ENCODE measurements around the gene PYDC2.

Gene PYDC2

GRCh38 chr3:191461113-191461595, at the start of gene PYDC2:
Gene PYDC2 (plus strand): TSS chr3:191461163. CDS start chr3:191461163, 0 bp downstream.
- no peaks in the 10 kb centered on the region for H3K4me1 Mint-ChIP-seq
- no peaks in the 10 kb centered on the region for H3K27me3 Mint-ChIP-seq (ENCODE audit: low read depth)
- TF ChIP-seq CTCF (IDR thresholded peaks at IDR 0.05; ENCODE audit: unreplicated experiment in 3 of 3) = no peak
- H3K27ac Mint-ChIP-seq = no peak within 1 kb of the TSS
- H3K4me3 Mint-ChIP-seq = no peak within 1 kb of the TSS
- no peaks in the 10 kb centered on the region for H3K36me3 Mint-ChIP-seq (ENCODE audit: low read depth)
- H3K9me3 Mint-ChIP-seq = no peaks in the 10 kb centered on the region

- Mint-ChIP-seq H3K9me3 (peaks cover 23% of the 10 kb centered on the region), H3K27me3 (ENCODE audit: low read depth) (no peaks in the 10 kb centered on the region), H3K27ac (no peak overlapping the region), H3K4me1 (peaks cover 5% of the 10 kb centered on the region), H3K4me3 (no peak overlapping the region), H3K36me3 (ENCODE audit: low read depth) (peaks cover 4% of the 10 kb centered on the region)
- TF ChIP-seq CTCF (IDR thresholded peaks at IDR 0.05; ENCODE audit: unreplicated experiment in 3 of 3) = no peak
Observed at GRCh38 chr3:191412759-191413158, 48.2 kb upstream of the PYDC2 start.

GRCh38 chr3:191414286-191414685, 46.7 kb upstream of the PYDC2 start:
- Mint-ChIP-seq H3K36me3 (ENCODE audit: low read depth) (peaks cover 4% of the 10 kb centered on the region), H3K4me1 (peaks cover 5% of the 10 kb centered on the region), H3K27ac (no peak overlapping the region)

GRCh38 chr3:191414732-191415131, 46.2 kb upstream of the PYDC2 start:
- TF ChIP-seq CTCF (IDR thresholded peaks at IDR 0.05; ENCODE audit: unreplicated experiment in 3 of 3) = no peak
- no peaks in the 10 kb centered on the region for H3K27me3 Mint-ChIP-seq (ENCODE audit: low read depth)
- H3K27ac Mint-ChIP-seq = no peak overlapping the region
- peaks cover 5% of the 10 kb centered on the region for H3K4me1 Mint-ChIP-seq
- peaks cover 16% of the 10 kb centered on the region for H3K9me3 Mint-ChIP-seq
- H3K4me3 Mint-ChIP-seq = no peak overlapping the region
- H3K36me3 Mint-ChIP-seq (ENCODE audit: low read depth) = peaks cover 4% of the 10 kb centered on the region

More at GRCh38 chr3:191414286-191414685, 46.7 kb upstream of the PYDC2 start:
- H3K27me3 Mint-ChIP-seq (ENCODE audit: low read depth) = no peaks in the 10 kb centered on the region
- H3K4me3 Mint-ChIP-seq = no peak overlapping the region
- H3K9me3 Mint-ChIP-seq = peaks cover 18% of the 10 kb centered on the region
- no peak for TF ChIP-seq CTCF (IDR thresholded peaks at IDR 0.05; ENCODE audit: unreplicated experiment in 3 of 3)

- no peak for TF ChIP-seq CTCF (IDR thresholded peaks at IDR 0.05; ENCODE audit: unreplicated experiment in 3 of 3)
- Mint-ChIP-seq H3K4me3 (no peak overlapping the region), H3K4me1 (peaks cover 5% of the 10 kb centered on the region), H3K27me3 (ENCODE audit: low read depth) (no peaks in the 10 kb centered on the region), H3K36me3 (ENCODE audit: low read depth) (no peaks in the 10 kb centered on the region), H3K27ac (no peak overlapping the region), H3K9me3 (peaks cover 8% of the 10 kb centered on the region)
Observed at GRCh38 chr3:191415566-191415965, 45.4 kb upstream of the PYDC2 start.

- no peaks in the 10 kb centered on the region for H3K36me3 Mint-ChIP-seq (ENCODE audit: low read depth)
- no peak overlapping the region for H3K27ac Mint-ChIP-seq
- H3K27me3 Mint-ChIP-seq (ENCODE audit: low read depth) = no peaks in the 10 kb centered on the region
- peaks cover 2% of the 10 kb centered on the region for H3K9me3 Mint-ChIP-seq
- no peak overlapping the region for H3K4me3 Mint-ChIP-seq
- peaks cover 5% of the 10 kb centered on the region for H3K4me1 Mint-ChIP-seq
- TF ChIP-seq CTCF (IDR thresholded peaks at IDR 0.05; ENCODE audit: unreplicated experiment in 3 of 3) = no peak
Observed at GRCh38 chr3:191417457-191417729, 43.6 kb upstream of the PYDC2 start.
